Measurements from ENCODE around the gene TEX55.
"Not testable (repeated sequence)": the region's sequence is repeated elsewhere in the genome, so short reads cannot be mapped to it uniquely, and the experiment has no call there.

Gene TEX55

GRCh38 chr3:119160815-119161214 lies 14.8 kb downstream of the TEX55 start:
- DNase-seq (ENCODE audit: low spot score), result no peak

GRCh38 chr3:119161240-119161639 lies 15.3 kb downstream of the TEX55 start:
- no peak for DNase-seq (ENCODE audit: low spot score)

GRCh38 chr3:119164745-119165144 lies 18.8 kb downstream of the TEX55 start:
- DNase-seq (ENCODE audit: low spot score), result not testable (repeated sequence)

GRCh38 chr3:119170821-119171220 lies 24.9 kb downstream of the TEX55 start:
- DNase-seq (ENCODE audit: low spot score), result peak; percentile 30

- DNase-seq (ENCODE audit: low spot score), result no peak
Measured at GRCh38 chr3:119173325-119173724, 27.4 kb downstream of the TEX55 start, which contains the start of gene UPK1B. UPK1B (plus strand) TSS chr3:119173598; CDS start chr3:119186742, 13,144 bp downstream.

GRCh38 chr3:119175872-119176756 lies 30.1 kb downstream of the TEX55 start:
- DNase-seq (ENCODE audit: low spot score), result peak; percentile 83

- no peak for DNase-seq (ENCODE audit: low spot score)
Measured at GRCh38 chr3:119176778-119177177, 30.8 kb downstream of the TEX55 start.

- DNase-seq (ENCODE audit: low spot score), result no peak
Measured at GRCh38 chr3:119177321-119177720, 31.4 kb downstream of the TEX55 start.

- peak; percentile 65 for DNase-seq (ENCODE audit: low spot score)
Measured at GRCh38 chr3:119181765-119182164, 35.8 kb downstream of the TEX55 start.

- no peak for DNase-seq (ENCODE audit: low spot score)
Measured at GRCh38 chr3:119184111-119184510, 38.1 kb downstream of the TEX55 start.

- DNase-seq (ENCODE audit: low spot score), result peak; percentile 71
Measured at GRCh38 chr3:119184796-119185570, 39.0 kb downstream of the TEX55 start.

- no peak for DNase-seq (ENCODE audit: low spot score)
Measured at GRCh38 chr3:119187266-119187665, 41.3 kb downstream of the TEX55 start.

GRCh38 chr3:119191800-119192199 lies 45.8 kb downstream of the TEX55 start:
- no peak for DNase-seq (ENCODE audit: low spot score)

- DNase-seq (ENCODE audit: low spot score), result peak; percentile 25
Measured at GRCh38 chr3:119194237-119195150, 48.5 kb downstream of the TEX55 start.

GRCh38 chr3:119195151-119195476 lies 49.1 kb downstream of the TEX55 start:
- no peak for DNase-seq (ENCODE audit: low spot score)

- DNase-seq (ENCODE audit: low spot score), result no peak
Measured at GRCh38 chr3:119195911-119196310, 49.9 kb downstream of the TEX55 start.
